ENCODE measurements around the gene TPST2.

TPST2 gene

DNA sequence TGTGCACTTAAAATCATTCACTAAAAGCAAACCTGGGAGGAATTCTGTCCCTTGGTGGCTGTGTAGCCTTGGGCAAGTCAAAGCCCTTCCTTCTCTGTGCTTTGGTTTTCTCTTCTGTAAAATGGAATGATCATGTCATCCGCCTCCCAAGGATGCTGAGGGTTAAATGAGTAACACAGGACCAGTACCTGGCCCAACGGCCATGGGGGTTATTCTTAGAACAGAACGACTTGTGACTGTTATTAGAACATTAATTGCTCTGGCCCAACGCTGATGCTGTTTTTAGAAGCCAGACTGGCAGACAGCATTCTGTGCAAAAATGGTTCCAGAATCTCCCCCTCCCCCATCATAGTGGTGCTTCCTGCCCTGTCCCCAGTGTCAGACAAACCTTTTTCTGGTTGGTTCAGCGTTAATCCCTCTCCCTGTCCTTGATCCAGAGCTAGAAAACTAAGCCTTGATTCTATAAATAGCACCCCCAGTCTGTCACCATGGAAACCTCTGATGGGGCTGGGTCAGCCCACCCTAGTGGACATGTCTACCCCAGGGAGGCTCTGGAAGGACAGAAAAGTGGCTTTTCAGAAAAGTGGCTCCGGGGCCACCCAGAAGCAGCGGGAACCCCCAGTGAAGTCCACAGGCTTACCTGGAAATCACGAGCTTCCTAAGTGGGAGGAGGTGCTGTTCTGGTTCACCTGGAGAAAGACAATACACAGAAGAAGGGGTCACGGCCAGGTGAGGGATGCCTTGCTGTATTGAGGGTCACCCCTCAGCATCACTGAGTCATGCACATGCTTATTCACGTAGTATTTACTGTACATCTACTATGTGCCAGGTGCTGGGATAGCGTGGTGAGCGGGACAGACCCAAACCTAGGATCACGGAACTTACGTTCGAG is 62.1 kb downstream of the TPST2 start:
- DNase-seq = no peak

DNA sequence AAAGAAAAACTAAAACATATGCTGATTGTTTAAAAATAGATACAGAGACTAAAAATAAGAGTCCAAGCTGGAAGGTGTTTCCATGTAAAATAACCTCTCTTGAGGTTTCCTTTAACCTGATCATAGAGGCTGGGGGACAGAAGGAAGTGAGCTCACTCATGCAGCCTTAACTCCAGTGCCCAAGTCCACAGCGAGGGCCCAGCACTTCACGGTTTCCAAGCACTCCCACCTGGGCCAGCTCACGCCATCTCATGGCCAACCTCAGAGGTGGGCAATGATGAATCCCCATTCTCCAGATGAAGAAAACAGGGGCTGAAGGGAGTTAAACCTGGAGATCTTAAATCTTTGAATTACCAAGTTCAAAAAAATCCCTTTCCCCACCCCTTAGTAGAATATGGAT is 62.8 kb downstream of the TPST2 start:
- no peak for DNase-seq

DNA sequence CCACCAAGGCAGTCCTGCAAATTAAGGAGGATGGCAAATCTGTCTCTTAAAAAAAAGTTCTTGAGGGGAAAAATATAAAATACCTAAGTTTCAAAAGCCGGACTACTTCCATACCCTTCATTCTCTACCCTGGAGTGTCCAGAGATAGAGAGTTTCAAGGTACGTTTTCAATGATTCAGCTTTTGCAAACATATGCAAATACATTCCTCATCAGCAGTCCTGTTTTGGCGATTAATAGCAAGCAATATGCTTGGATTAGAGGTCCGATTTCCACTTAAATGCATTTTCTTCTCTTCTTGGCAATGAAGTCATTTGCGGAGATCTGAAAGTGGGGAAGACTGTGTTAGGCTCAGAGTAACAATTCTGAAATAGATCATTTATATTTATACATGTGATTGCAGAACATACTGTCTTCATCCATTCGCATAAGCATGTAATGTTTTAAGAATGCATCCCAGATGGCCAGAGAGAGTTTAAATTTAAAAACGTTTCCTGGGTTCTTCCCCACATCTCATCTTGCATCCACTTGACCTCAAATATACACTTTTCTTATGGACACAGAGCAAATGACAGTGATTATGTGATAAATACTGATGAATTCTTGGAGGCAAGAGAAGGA is 63.9 kb downstream of the TPST2 start:
- no peak for DNase-seq

DNA sequence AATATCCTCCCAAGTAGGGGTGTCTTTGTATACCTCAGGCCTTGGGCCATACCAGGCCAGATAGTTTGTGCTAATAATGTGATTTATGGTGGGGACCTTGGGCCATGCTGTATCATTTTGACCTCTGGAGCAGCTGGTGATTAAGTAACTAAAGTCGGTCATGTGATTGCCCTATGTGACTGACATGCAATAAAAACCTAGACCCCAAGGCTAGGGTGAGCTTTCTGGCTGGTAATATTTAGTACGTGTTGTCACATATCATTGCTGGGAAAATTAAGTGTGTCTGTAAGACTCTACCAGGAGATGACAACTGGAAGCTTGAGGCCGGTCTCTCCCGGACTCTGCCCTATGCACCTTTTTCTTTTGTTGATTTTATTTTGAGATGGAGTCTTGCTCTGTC is 65.1 kb downstream of the TPST2 start:
- DNase-seq = no peak

DNA sequence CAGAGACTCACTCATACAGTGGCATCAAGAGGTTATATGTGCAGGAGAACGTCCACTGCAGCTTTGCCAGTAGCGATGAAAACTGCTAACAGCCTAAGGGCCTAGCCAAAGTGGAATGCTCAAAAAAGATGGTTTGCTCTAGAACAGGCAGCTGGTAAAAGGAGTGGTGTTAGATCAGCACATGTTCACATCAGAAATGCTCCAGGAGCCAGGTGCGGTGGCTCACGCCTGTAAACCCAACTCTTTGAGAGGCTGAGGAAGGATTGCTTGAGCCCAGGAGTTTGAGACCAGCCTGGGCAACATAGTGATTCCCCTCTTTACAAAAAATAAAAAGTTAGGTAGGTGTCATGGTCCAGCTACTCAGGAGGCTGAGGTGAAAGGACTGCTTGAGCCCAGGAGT is 67.3 kb downstream of the TPST2 start:
- DNase-seq = no peak

DNA sequence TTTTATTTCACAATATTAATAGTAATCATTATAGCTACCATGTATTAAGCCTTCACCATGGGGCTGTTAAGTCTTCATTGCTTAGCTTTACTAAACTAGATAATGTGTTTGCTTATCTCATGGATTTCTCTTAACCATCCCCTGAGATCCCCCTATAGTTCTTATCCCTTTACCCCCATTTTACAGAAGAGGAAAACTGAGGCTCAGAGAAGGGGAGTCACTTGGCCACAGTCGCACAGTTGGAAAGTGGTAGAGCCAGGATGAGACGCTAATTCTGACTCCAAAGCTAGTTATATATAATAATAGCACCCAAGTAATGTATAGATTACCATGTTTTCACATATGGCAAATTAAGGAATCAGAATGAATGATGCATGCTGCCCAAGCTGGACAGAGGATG is 67.9 kb downstream of the TPST2 start:
- DNase-seq = no peak

DNA sequence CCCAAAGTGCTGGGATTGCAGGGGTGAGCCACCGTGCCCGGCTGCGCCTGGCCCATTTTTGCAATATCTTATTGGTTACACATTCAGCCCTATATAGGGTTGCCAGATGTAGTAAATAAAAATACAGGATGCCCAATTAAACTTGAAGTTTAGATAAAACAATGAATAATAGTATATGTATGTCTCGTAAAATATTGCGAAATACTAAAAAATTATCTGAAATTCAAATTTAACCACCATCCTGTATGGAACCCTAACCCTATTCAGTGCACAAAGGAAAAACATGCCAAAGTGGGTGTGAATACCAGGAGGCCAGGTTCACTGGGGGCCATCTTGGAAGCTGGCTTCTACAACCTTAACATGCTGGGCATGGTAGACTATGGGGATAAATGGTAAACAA is 72.5 kb downstream of the TPST2 start:
- DNase-seq = no peak

DNA sequence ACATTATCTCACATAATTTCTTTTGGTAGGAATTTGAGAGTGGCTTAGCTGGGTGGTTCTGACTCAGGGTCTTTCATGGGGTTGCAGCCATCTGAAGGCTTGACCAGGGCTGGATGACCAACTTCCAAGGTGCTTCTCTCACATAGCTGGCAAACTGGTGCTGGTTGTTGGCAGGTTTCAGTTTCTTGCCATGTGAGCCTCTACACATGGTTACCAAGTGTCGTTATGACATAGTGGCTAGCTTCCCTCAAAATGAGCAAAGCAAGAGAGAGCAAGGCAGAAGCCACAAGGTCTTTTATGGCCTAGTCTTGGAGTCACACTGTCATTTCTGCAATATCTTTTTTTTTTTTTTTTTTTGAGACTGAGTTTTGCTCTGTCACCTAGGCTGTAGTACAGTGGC is 73.4 kb downstream of the TPST2 start:
- no peak for DNase-seq

DNA sequence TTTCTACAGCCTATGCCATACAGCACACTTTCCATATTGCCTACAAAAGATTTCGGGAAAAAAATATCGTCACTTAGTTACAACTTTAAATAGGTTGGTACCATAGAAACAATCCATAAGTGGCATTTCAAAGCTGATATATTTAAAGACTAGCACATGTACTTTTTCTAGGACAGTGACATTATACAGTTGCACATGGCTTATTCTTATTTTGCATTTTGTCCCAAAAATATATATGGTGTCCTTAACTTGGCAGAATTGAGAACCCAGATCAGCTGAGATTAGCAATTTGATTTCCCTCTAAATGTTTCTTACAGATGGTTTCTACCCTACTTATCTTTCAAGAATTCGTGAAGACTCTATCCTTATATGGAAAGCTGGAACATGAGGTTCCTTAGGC is 74.0 kb downstream of the TPST2 start:
- no peak for DNase-seq

DNA sequence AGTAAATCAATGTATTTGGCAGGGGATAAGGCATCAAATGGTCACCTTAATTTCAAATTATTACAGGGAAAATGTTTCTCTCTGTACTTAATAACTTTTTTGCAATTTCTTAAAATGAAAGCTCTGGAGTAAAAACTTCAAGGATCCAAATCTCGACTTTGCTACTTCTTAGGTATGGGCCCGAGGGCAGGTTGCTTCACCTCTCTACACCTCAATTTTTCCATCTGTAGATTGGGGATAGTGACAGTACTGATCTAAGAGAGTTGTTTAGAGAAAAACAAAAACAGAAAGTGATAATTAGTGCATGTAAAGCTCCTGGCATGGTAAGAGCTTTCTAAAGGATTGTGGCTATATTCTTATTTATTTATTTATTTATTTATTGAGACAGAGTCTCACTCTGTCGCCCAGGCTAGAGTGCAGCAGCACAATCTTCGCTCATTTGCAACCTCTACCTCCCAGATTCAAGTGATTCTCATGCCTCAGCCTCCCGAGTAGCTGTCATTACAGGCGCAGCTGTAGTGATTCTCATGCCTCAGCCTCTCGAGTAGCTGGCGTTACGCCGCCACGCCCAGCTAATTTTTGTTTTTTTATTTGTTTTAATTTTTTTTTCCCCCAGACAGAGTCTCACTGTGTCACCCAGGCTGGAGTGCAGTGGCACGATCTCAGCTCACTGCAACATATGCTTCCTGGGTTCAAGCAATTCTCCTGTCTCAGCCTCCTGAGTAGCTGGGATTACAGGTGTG is 75.3 kb downstream of the TPST2 start:
- no peak for DNase-seq

DNA sequence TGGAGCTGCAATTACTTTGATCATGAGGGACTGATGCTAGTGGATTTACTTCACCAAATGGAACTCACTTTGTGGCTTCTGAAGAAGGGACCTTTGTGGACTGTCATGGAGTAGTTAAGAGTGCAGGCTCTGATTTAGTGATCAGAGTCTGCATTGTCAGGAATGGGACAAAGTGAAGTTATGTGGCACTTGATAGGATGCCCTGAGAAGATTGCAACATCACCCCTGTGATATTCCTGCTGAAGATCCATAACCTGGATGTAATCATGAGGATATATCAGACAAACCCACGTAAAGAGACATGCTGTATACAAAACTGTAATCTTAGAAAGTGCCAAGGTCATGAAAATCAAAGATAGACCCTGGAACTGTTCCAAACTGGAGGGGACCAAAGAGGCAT is 76.1 kb downstream of the TPST2 start:
- DNase-seq = no peak

DNA sequence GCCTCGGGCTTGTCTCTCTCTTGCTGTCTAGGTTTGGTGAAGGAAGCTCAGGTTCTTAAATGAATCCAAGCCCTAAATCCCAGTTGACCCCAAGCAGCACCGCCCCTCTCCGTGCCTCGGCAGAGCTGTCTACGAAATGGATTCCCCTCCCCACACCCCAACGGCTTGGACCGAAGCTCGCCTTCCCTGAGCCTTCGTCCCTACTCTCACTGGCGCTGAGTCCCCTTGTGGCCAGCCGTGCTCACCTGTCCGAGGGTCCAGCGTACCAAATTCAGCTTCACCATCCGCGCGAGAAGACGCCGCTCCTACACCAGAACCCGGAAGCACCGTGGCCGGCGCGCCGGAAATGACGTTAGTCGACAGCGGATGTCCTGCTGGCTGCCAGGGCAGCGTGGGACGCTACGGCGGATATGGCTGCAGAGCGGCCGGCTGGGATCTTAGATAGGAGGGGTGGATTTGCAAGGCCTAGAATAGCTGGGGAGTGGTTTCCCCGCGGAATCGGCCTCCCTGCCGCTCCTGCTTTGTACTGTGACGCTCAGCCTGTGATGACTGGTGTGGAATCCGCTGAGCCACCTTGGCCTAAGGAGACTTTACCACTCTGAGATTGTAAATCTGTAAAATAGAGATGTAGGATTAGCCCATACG is 77.7 kb downstream of the TPST2 start, which contains the start of gene TFIP11:
TFIP11 (minus strand) TSS at position 325 of the 645 bp plus-strand sequence. CDS start 2,201 bp downstream, outside the sequence.
- peak; percentile 87 for DNase-seq

DNA sequence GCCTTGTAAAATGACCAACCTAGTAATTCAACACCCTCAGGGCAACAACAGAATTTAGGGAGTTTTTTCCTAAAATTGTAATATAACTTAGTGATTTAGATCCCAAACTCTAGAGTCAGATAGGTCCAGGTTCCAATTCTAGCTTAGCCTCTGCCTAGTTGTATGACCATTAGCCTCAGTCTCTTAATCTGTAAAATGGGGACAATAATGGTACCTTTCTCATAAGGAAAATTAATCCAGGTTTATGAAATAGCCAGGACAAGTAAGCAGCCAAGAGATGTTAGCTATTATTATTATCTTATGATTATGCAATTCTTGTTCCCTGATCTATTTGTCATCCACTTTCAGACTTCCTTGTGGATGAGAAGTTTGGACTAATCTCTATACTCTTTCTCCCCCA is 81.8 kb downstream of the TPST2 start:
- no peak for DNase-seq

DNA sequence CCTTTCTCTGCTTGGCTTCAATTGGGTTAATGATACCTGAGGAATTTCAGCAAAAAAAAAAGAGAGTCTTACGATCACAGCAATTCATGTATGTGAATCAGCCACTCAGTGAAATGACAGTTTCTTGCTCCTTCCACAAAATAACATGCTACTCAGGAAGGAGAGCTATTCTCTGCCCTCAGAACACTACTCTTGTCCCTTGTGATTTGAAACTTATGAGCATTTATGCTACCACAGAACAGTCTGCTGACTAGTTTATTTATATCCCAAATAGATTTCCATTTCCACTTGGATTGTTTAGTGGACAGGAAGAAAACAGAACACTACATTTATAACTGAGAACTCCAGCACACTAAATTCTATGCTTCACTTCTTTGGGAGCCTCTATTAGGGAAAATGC is 86.2 kb downstream of the TPST2 start:
- no peak for DNase-seq

DNA sequence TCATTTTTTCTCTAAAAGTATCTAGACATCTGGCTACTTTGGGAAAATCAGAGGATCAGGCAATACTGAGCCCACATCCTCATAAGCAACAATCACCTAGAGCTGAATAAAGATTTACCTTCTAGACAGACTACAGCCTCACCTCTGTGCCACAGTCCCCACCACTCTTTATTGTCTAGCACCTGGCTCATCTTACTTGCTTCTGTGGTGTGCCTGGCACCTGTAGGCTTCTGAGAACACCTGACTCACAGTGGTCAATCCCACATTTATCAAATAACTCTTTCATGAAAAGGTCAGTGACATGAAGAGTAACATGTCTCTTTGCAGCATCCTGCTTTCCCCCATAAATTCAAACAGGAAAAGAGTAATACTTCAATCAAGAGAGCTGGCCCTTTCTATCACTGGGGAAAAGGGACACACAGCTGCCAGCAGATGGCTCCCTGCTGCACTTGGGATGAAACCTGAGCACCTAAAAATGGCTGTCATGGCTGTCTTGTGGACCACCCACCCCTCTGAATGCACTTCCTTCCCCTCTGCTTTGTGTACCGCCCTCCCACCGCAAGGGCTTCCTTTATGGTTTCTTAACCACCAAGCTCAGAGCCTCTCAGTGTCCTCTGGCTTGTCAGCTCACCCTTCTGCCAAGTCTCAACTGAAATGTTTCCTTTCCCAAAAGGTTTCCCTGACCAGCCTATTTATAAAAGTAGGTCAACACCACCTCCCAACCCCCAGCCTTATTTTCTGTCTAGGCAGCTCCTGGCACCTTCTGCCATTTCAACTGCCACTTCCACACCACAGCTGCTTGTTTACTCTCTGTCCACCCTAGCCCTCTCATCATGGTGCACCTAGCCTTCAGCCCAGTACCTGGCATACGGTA is 87.0 kb downstream of the TPST2 start:
- no peak for DNase-seq

DNA sequence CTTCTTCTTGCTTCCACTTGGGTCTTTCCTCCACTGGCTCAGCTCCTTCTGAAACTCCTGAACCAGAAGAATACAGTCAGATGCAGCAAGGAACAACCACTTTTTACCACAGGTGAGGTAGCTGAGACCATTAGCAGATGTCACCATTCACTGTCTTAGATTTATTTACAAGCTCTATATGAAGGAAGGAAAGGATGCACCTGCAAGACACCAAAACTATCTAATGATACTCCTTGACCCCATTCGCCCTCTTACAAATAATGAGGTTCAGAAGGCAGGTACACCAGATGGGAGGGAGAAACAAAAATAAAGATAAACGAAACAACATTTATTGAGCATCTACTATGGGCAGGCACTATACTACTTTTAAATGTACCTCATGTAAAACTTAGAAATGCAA is 87.9 kb downstream of the TPST2 start:
- DNase-seq = no peak

DNA sequence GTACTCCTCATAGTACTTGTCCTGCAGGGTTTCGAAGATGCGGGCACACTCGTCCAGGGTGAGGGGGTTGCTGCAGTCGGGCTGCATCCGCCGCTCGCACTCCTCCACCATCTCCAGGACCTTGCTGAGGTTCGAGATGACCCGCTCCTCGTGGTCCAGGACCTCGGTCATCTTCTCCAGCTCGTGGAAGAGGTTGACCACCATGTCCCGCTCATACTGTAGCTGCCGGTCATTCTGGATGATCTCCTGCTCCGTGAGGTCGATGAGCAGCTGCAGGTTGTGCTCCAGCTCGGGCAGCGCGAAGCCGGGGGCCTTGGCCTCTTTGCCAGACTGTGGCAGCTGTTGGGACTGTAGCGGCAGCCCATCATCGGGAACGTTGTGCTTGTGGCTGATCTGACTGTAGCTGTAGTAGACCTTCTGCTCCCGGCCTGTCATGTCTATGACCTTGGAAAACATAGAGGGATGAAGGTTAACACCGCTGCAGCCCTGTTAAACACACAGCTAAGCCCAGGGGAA is 90.7 kb downstream of the TPST2 start:
- no peak for DNase-seq

DNA sequence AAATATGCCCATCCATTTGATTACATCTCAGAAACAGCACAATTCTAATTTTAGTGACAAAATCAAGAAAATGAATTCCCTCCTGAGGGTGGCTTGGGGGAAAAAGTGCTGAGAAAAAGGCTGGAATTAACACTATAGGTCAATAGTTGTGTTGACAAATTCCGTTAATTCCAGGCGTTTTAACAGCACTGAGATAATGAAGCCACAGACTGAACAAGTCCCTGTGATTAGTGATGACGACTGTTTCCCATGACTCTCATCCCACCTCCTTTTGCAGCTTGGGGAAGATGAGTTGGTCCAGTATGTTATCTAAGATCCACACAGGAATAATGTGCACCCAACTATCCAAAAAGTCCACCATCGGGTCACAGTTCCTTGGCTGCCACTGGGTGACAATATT is 93.5 kb downstream of the TPST2 start:
- DNase-seq = no peak

DNA sequence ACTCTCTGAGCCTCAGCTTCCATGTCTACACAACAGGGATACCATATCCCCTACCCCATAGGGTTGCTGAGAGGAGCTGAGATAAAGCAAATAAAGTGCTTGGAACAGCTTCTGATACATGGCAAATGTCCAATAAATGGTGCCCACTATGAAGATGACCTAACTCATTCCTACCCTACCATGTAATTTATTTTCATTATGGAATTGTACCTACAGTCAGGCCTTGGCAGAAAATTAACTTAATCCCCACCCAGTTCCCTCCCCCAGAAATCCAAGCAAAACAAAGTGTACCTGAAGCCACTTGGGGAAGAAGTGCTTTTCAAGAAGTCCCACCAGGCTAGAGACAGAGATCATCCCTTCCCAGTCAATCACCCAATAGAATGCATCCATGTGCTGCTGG is 95.4 kb downstream of the TPST2 start:
- no peak for DNase-seq

DNA sequence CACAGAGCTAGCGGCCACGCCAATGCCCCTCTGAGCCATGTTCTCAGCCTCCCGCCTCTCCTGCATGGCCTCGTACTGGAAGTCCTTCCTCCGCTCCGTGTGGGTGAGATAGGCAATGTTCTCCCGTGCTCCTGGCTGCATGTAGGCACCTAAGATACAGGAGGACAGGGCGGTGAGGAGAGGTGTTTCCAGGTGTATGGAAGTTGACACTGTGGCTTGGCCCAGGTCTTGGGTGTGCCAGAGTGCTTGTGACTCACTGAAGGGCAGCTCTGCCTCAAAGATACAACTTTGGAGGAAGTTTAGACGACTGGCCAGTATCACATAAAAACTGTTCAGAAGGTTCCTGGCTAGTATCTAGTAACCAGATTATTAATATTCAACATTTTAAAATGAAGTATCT is 97.7 kb downstream of the TPST2 start:
- no peak for DNase-seq

DNA sequence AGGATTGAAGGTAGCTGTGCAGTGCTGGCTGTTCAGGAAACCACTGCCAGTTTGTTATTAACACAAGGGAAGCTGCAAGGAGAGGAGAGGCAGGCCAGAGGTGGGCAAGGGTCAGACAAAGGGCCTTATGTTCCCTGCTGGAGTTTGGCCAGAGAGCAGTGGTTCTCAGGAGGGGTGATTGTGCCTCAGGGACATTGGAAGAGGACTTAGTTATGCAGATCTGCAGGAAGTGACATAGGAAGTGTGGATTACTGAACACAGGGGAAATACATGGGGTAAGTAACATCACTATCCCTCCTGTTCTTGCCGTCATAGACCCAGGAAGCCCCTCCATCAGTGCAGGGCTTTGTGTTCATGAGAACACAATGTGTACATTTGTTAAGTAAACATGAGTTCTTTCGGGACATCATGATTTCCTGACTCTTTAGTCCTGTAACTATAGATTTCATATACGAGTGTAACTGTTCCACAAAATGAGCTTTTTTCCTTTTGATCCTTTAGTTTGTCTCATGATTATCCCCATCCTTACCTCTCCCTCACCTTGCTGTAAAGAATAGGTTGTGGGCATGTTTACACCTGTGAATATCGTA is 100.4 kb downstream of the TPST2 start:
- no peak for DNase-seq

DNA sequence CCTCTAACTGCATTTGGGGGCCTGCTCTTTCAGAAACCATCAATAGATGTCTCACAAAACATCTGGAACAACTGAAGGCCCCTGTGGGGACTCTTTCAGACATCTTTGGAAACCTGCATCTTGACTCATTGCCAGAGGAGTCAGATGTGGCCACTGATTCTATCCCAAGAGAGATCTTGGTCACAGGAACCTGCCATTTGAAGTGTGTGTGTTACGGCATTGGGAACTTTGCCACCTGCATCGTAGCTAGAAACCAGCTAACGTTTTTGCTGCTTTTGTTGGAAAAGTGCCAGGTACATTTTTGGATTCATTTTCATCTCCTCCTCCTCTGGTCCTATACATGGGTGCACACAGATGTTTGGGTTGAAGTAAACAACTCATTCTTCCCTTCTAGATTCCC is 101.9 kb downstream of the TPST2 start:
- DNase-seq = no peak

All from SHP77 treated with DMSO at 0.1 percent for 48 hours (cell line).